GM12878 (cell line): ENCODE measurements around the gene C22orf15.

Source experiments
- PKNOX1 ChIP-seq: fragments of 450-650 bp; IDR thresholded peaks from 2 replicates; pipeline ENCODE4 v1.6.1; 2016; ENCODE audit warnings: mild to moderate bottlenecking
- POLR2A ChIP-seq: IDR thresholded peaks from 2 replicates; pipeline ENCODE4 v1.6.1; 2011; ENCODE audit warnings: low read depth, mild to moderate bottlenecking, low read length
- PRDM15 ChIP-seq: fragments of 450-650 bp; formaldehyde crosslinking; IDR thresholded peaks from 2 replicates; pipeline ENCODE4 v1.4.0; 2020; ENCODE audit warnings: mild to moderate bottlenecking, moderate library complexity
- TF ChIP-seq, protein P1 (sequence below), 3 experiments: IDR thresholded peaks in 2 of 3; conservative IDR thresholded peaks in 1 of 3; 2 replicates each; pipeline ENCODE4 v1.5.1; 2011; ENCODE audit warnings: low read depth in 3 of 3, low read length in 3 of 3, mild to moderate bottlenecking in 3 of 3, control low read depth in 2 of 3, moderate library complexity in 2 of 3, inconsistent platforms in 1 of 3, mixed read lengths in 1 of 3; ENCODE audit not compliant: control insufficient read depth in 2 of 3, insufficient read depth in 1 of 3; ENCODE audit errors: extremely low read depth in 1 of 3

DNA sequence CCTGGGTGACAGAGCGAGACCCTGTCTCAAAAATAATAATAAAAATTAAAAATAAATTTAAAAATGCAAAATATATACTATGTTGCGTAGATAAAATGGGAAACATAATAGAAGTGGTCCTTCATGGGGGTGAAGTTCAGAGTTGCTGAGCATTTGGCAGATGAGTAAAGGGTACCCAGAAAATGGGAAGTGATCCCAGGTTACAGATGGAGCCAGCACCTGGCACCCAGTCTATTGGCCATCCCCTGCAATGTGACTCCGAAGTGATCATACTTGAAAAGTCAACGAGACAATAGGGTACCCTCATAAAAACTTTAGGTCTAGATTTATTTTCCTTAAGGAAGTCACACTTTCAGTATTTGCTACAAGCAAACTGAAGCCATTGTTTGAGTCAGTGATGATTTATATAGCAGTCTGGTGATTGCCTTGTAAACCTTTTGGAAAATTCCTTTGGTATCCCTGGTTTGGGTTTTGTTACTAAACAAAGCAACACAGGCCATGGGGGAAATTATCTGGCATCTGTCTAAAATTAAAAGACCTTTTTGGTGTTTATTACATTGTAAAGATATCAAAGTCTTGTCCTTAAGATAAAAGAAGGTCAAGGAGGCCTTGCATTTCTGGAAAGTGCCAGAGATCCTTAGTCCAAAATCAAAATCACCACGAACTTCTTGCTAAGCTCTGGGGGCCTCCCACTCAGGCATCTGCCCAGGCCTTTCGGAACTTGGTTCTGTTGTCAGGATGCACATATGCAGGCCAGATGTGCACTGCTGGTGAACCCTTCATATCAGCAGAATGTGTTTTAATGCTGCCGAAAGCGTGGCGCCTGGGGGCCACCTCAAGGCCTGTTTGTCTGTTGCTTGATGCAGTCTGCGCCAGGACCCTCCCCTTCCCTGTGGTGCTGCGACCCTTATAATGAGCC lies 28.3 kb downstream of the C22orf15 start:
- no peak for TF ChIP-seq PRDM15 (CRISPR knock-in tag)
- TF ChIP-seq POLR2A, result no peak
- TF ChIP-seq, protein P1, sequence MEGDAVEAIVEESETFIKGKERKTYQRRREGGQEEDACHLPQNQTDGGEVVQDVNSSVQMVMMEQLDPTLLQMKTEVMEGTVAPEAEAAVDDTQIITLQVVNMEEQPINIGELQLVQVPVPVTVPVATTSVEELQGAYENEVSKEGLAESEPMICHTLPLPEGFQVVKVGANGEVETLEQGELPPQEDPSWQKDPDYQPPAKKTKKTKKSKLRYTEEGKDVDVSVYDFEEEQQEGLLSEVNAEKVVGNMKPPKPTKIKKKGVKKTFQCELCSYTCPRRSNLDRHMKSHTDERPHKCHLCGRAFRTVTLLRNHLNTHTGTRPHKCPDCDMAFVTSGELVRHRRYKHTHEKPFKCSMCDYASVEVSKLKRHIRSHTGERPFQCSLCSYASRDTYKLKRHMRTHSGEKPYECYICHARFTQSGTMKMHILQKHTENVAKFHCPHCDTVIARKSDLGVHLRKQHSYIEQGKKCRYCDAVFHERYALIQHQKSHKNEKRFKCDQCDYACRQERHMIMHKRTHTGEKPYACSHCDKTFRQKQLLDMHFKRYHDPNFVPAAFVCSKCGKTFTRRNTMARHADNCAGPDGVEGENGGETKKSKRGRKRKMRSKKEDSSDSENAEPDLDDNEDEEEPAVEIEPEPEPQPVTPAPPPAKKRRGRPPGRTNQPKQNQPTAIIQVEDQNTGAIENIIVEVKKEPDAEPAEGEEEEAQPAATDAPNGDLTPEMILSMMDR (IDR thresholded peaks at IDR 0.05 in 2 of 3, conservative IDR thresholded peaks at IDR 0.05 in 1 of 3; ENCODE audit: control insufficient read depth in 2 of 3, extremely low read depth in 1 of 3, insufficient read depth in 1 of 3, low read depth in 3 of 3, low read length in 3 of 3), result no peak
- no peak for TF ChIP-seq PKNOX1
